Fibroblast of lung (primary cell): ENCODE results near the gene CCDC61.

Source experiments
- EZH2 ChIP-seq: IDR thresholded peaks from 2 replicates; pipeline ENCODE4 v1.5.1; 2012; ENCODE audit warnings: low read length, control low read depth, mild to moderate bottlenecking; ENCODE audit errors: missing control alignments
- TF ChIP-seq, protein P1 (sequence below), 2 donors: IDR thresholded peaks in 1 of 2; conservative IDR thresholded peaks in 1 of 2; 1 replicate in 1 of 2; 2 replicates in 1 of 2; pipeline ENCODE4 v1.5.1; 2011 to 2012; ENCODE audit warnings: low read length in 2 of 2, control low read depth in 1 of 2, inconsistent platforms in 1 of 2, low read depth in 1 of 2, mild to moderate bottlenecking in 1 of 2

DNA sequence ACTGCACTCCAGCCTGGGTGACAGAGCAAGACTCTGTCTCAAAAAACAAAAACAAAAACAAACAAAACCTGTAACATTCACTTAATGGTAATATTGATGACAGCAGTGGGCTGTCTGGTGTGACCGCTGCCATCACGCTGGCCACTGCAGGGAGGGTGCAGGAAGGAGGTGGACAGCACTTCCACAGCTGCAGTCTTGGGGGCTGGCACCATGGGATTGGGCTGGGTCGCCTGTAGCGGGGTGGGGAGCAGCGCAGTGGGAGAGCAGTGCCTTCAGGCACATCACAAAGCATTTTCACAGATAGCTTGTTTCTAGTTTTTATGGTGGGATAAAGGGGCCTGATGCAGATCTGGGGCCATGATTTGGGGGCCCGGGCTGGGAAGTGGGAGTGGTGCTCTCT, 40.3 kb downstream of the CCDC61 start:
- TF ChIP-seq, protein P1, sequence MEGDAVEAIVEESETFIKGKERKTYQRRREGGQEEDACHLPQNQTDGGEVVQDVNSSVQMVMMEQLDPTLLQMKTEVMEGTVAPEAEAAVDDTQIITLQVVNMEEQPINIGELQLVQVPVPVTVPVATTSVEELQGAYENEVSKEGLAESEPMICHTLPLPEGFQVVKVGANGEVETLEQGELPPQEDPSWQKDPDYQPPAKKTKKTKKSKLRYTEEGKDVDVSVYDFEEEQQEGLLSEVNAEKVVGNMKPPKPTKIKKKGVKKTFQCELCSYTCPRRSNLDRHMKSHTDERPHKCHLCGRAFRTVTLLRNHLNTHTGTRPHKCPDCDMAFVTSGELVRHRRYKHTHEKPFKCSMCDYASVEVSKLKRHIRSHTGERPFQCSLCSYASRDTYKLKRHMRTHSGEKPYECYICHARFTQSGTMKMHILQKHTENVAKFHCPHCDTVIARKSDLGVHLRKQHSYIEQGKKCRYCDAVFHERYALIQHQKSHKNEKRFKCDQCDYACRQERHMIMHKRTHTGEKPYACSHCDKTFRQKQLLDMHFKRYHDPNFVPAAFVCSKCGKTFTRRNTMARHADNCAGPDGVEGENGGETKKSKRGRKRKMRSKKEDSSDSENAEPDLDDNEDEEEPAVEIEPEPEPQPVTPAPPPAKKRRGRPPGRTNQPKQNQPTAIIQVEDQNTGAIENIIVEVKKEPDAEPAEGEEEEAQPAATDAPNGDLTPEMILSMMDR (conservative IDR thresholded peaks at IDR 0.05 in 1 of 2, IDR thresholded peaks at IDR 0.05 in 1 of 2; ENCODE audit: low read depth in 1 of 2, low read length in 2 of 2): no peak
- no peak for TF ChIP-seq EZH2
